GM12878 (cell line): ENCODE measurements around the gene TNFRSF11A.

Experiments
- CTCF ChIP-seq, 3 experiments: IDR thresholded peaks in 2 of 3; conservative IDR thresholded peaks in 1 of 3; 2 replicates each; pipeline ENCODE4 v1.5.1; 2011; ENCODE audit warnings: low read depth in 3 of 3, low read length in 3 of 3, mild to moderate bottlenecking in 3 of 3, control low read depth in 2 of 3, moderate library complexity in 2 of 3, inconsistent platforms in 1 of 3, mixed read lengths in 1 of 3; ENCODE audit not compliant: control insufficient read depth in 2 of 3, insufficient read depth in 1 of 3; ENCODE audit errors: extremely low read depth in 1 of 3
- EP300 ChIP-seq, 2 experiments: fragments of 150-350 bp in 1 of 2; IDR thresholded peaks; 2 replicates each; pipeline ENCODE4 v1.6.1; 2011 to 2012; ENCODE audit warnings: low read depth in 2 of 2, low read length in 2 of 2, borderline replicate concordance in 1 of 2, improper control_type of control experiment in 1 of 2, inconsistent platforms in 1 of 2; ENCODE audit not compliant: control insufficient read depth in 1 of 2
- HDAC2 ChIP-seq: fragments of 200-600 bp; sonication (generic); IDR thresholded peaks from 2 replicates; pipeline ENCODE4 v1.6.1; 2017
- MTA3 ChIP-seq: IDR thresholded peaks from 2 replicates; pipeline ENCODE4 v1.6.1; 2012; ENCODE audit warnings: low read length, inconsistent platforms, borderline replicate concordance
- MXI1 ChIP-seq: fragments of 150-350 bp; IDR thresholded peaks from 2 replicates; pipeline ENCODE4 v1.6.1; 2011; ENCODE audit warnings: low read depth, mild to moderate bottlenecking, inconsistent platforms, low read length, improper control_type of control experiment
- TBL1XR1 ChIP-seq: IDR thresholded peaks from 2 replicates; pipeline ENCODE4 v1.6.1; 2012; ENCODE audit warnings: low read depth, low read length, improper control_type of control experiment

GRCh38 chr18:62432176-62432575 is 107.1 kb downstream of the TNFRSF11A start:
- TF ChIP-seq TBL1XR1, result no peak
- TF ChIP-seq CTCF (IDR thresholded peaks at IDR 0.05 in 2 of 3, conservative IDR thresholded peaks at IDR 0.05 in 1 of 3; ENCODE audit: control insufficient read depth in 2 of 3, extremely low read depth in 1 of 3, insufficient read depth in 1 of 3, low read depth in 3 of 3, low read length in 3 of 3), result no peak
- no peak for TF ChIP-seq EP300 (IDR thresholded peaks at IDR 0.05; ENCODE audit: borderline replicate concordance in 1 of 2, control insufficient read depth in 1 of 2, low read depth in 2 of 2, low read length in 2 of 2)
- no peak for TF ChIP-seq MTA3
- TF ChIP-seq HDAC2, result no peak
- TF ChIP-seq MXI1, result no peak
